LoVo (cell line): ENCODE measurements around the gene TBC1D5.
"Not testable (repeated sequence)": the region's sequence is repeated elsewhere in the genome, so short reads cannot be mapped to it uniquely, and the experiment has no call there.

ENCODE experiments used
- DNase-seq: peaks from one replicate; pipeline ENCODE4 v3.0.0-alpha.2; 2016; ENCODE audit warnings: low spot score

TBC1D5 gene

GRCh38 chr3:17411157-17411877 lies 331.1 kb downstream of the TBC1D5 start:
- DNase-seq, result no peak

GRCh38 chr3:17407576-17407975 lies 334.9 kb downstream of the TBC1D5 start:
- no peak for DNase-seq

GRCh38 chr3:17404548-17404947 lies 337.9 kb downstream of the TBC1D5 start:
- no peak for DNase-seq

DNA sequence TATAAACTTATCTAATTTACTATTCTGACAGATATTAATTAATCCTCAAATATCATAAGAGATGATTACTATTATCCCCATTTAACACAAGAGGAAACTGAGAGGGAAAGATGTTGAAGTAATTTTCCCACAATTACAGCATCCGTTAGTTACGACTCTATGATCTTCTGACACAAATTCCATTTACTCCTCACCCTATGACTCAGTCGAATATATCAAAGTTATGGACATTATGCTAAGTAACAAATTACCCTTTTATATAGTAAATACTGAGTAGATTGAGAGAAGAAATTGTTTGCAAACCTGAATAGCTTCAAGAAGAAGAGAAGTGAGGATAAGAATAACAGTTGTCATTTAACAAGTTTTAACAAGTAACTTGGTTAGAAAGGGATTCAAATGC lies 340.0 kb downstream of the TBC1D5 start:
- no peak for DNase-seq

- no peak for DNase-seq
These were observed 340.5 kb downstream of the TBC1D5 start for GRCh38 chr3:17401912-17402311.

DNA sequence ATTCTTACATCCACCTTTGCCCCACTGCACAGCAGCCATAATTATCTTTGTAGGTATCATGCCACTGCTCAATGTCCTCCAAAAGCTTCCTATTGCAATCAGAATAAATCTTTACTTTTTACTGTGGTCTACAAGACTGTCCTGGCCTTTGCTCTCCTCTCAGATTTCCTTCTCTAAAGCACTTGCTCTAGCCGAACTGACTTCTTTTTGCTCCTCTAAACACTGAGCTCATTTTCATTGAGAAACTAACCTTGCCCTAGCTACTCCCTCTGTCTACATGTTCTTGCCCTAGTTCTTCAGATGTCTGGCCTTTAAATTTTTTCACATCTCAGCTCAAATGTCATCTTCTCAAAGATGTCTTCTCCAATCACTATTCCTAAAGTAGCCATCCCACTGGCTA lies 342.8 kb downstream of the TBC1D5 start:
- DNase-seq, result no peak

DNA sequence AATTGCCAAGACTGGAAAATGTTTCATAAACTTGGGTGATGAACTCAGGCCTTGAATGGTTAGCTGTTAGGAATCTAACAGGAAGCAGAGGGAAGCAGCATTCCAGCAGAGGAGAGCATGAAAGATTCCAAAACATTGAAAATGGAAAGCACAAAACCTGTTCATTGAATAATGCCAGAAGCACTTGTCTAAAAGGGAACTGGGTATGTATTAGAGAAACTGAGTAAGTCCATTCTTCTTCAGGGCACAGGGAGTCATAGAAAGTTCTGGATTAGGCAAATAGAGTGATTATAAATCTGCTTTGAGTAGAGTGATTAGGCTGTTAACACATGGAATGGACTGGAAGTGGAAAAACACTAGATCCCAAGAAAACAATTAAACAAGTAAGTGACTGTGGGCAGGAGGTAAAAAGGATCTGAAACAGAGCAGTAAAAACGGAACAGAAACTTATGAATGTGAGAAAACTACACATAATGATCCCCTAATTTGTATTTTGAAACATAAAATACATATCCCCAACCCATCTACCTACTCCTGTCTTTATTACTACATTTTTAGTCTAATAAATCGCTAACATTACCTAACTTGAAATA lies 343.4 kb downstream of the TBC1D5 start:
- DNase-seq, result no peak

DNA sequence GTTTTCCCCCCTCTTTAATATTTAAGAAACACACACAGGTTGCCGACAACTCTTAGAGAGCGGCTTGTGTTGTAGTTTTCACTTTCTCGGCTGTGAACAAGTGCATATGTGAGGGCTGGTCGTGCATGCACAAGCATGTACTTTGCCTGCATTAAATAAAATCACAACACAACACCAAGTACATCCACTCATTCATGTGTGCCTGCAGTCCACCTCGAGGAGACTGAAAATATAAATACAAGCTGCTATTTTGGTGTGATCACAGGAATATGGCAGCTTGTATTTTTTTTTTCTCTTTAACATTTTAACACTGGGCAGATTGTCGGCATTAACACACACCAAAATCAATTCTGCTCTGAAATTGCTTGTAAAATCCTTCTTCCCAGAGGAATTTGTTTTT lies 346.4 kb downstream of the TBC1D5 start:
- DNase-seq, result no peak

- no peak for DNase-seq
These were observed 347.8 kb downstream of the TBC1D5 start for GRCh38 chr3:17394541-17395155.

DNA sequence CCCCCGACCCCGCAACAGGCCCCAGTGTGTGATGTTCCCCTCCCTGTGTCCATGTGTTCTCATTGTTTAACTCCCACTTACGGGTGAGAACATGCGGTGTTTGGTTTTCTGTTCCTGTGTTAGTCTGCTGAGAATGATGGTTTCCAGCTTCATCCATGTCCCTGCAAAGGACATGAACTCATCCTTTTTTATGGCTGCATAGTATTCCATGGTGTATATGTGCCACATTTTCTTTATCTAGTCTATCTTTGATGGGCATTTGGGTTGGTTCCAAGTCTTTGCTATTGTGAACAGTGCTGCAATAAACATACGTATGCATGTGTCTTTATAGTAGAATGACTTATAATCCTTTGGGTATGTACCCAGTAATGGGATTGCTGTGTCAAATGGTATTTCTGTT lies 349.9 kb downstream of the TBC1D5 start:
- DNase-seq, result not testable (repeated sequence)

DNA sequence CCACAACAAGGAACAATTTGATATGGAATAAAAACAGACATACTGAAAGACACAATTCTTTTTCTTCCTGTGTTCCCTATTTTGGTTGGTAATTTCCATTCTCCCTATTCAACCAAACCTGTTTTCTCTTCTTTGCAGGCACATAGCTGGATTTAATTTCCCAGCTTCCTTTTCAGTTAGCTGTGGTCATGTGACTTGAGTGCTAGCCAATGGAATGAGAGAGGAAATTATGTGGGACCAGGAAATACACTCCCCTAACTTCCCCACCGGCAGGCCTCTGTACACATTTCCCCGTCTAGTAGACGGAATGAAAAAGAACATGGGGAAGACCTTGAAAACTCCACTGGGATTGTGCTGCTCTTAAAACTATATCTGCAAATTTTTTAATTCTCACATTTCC lies 351.6 kb downstream of the TBC1D5 start:
- no peak for DNase-seq

DNA sequence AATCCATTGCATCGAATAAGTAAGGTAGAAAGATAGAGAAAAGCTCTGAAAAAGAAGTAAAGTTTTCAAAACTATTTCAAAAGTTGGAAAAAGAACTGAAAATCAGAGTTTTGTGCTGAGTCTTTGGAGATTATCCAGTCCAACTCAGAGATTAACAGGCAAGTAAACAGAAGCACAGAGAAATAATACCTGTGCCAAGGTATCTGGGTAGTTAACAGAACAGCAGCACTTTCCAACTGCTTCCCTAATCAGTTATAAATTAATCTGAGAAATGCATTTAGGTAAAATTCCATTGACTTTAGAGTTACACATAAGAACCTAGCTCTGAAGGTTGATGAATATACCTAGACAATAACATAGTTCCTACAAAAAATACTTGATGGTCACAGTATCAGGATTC lies 355.3 kb downstream of the TBC1D5 start:
- no peak for DNase-seq

DNA sequence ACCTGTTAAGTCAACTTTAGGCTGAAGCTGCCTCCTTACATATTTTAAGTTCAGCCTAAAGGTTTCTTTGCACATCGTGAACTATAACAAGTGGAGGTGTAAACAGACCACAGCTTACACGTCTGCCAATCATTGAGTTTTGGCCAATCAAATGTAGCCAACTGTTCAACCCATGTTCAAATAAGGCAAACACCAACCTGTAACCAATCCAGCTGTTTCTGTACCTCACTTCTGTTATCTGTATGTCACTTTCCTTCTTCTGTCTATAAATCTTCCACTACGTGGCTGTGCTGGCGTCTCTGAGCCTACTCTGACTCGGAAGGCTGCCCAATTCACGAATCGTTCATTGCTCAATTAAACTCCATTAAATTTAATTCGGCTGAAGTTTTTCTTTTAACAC lies 356.0 kb downstream of the TBC1D5 start:
- no peak for DNase-seq

- no peak for DNase-seq
These were observed 357.7 kb downstream of the TBC1D5 start for GRCh38 chr3:17384567-17385296.

GRCh38 chr3:17373304-17373703 lies 369.1 kb downstream of the TBC1D5 start:
- no peak for DNase-seq

DNA sequence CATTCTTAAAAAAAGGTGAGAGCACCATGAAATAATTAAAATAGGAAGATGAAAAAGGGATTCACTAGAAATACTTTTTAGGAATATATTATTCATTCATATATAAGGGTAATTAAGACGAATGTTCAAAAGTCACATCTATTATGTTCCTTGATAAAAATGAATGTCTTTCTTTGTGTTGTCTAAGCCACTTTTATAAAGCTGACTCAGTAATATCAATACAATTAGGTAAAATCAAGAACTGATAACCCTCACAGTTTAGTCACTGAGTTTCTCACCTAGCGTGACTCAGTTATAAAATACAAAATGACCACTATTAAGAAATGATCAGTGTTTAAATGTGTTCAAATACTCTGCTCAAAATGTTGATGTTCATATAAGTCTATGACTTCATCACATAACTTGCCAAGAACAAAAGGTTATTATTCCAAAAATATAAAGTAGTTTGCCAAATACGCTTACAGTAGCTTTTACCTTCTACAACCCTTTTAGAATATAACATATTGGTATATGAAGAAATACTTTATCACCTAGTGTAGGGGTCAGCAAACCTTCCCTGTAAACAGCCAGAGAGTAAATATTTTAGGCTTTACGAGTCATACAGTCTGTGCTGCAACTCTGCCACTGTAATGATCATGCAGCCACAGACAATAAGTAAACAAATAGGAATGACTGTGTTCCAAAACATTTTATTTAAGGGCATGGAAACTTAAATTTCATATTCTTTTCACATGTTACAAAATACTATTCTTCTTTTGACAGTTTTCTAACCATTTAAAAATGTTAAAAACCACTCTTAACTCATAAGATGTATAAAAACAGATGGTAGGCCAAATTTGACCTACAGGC lies 369.8 kb downstream of the TBC1D5 start:
- no peak for DNase-seq

- DNase-seq, result no peak
These were observed 372.5 kb downstream of the TBC1D5 start for GRCh38 chr3:17369973-17370372.

- no peak for DNase-seq
These were observed 375.3 kb downstream of the TBC1D5 start for GRCh38 chr3:17367171-17367570.

- no peak for DNase-seq
These were observed 381.4 kb downstream of the TBC1D5 start for GRCh38 chr3:17360991-17361390.

GRCh38 chr3:17359911-17360310 lies 382.5 kb downstream of the TBC1D5 start:
- DNase-seq, result no peak

GRCh38 chr3:17357035-17357710 lies 385.3 kb downstream of the TBC1D5 start:
- DNase-seq, result no peak
